Esophagus (tissue), 2 donors: ENCODE data around the gene DHX58. TPM values are rescaled to one million over a fixed set of nuclear protein-coding genes. Genes with fewer than 3 reads are reported as not detected.

ENCODE experiments used
- H3K27ac ChIP-seq, 2 donors: one replicate each; pipeline ENCODE4 v1.5.1; 2013; ENCODE audit warnings: low read depth in 2 of 2, mild to moderate bottlenecking in 2 of 2, inconsistent platforms in 1 of 2, low read length in 1 of 2, moderate library complexity in 1 of 2
- H3K27me3 ChIP-seq, 2 donors: one replicate each; pipeline ENCODE4 v1.6.1; 2013; ENCODE audit warnings: low read length in 2 of 2, control low read depth in 1 of 2, mild to moderate bottlenecking in 1 of 2; ENCODE audit not compliant: insufficient read depth in 2 of 2, control insufficient read depth in 1 of 2
- H3K36me3 ChIP-seq, 2 donors: one replicate each; pipeline ENCODE4 v1.6.1; 2013; ENCODE audit warnings: low read length in 1 of 2; ENCODE audit not compliant: control insufficient read depth in 2 of 2, insufficient read depth in 2 of 2
- H3K4me1 ChIP-seq, 2 donors: one replicate each; pipeline ENCODE4 v1.6.1; 2013; ENCODE audit warnings: low read length in 1 of 2; ENCODE audit not compliant: control insufficient read depth in 2 of 2, insufficient read depth in 2 of 2
- H3K4me3 ChIP-seq, 2 donors: one replicate each; pipeline ENCODE4 v1.5.1; 2013; ENCODE audit warnings: low read length in 2 of 2, mild to moderate bottlenecking in 2 of 2, low read depth in 1 of 2, moderate library complexity in 1 of 2
- H3K9me3 ChIP-seq, 2 donors: one replicate each; pipeline ENCODE4 v1.6.1; 2013; ENCODE audit warnings: mild to moderate bottlenecking in 2 of 2, low read depth in 1 of 2, low read length in 1 of 2, moderate library complexity in 1 of 2; ENCODE audit not compliant: control insufficient read depth in 2 of 2, insufficient read depth in 1 of 2
- WGBS, 2 donors: extraction: QIAGEN DNeasy Blood & Tissue Kit; methylation state at CpG; one replicate each; pipeline ENCODE4 v1.1.7; 2013; 5-methylcytosine and 5-hydroxymethylcytosine counted together
- polyA plus RNA-seq, 2 donors: library from polyadenylated mRNA; stranded (reverse); fragments of 200-250 nt; gene quantifications; one replicate each; pipeline ENCODE4 v1.2.3, GENCODE V29; 2013
- donor health status: healthy with polysubstance abuse.
- donor health status: Bipolar disorder and iron deficiency.

The DHX58 gene
- polyA plus RNA-seq, 2 donors = 8.3 to 17.8 TPM

- WGBS, 2 donors = 61% methylated on average over 20 of the region's 20 CpGs
- Histone ChIP-seq H3K9me3 (no peaks in the 10 kb centered on the region), H3K36me3 (no peaks in the 10 kb centered on the region), H3K27ac (no peak overlapping the region), H3K4me3 (no peak overlapping the region), H3K4me1 (no peaks in the 10 kb centered on the region), H3K27me3 (peaks cover 0 to 4% of the 10 kb centered on the region in 2 donors)
Observed at GRCh38 chr17:42087736-42088705, 24.5 kb downstream of the DHX58 start.

- H3K27me3 ChIP-seq = peaks cover 0 to 4% of the 10 kb centered on the region in 2 donors
- H3K4me1 ChIP-seq = no peaks in the 10 kb centered on the region
- 74 to 75% methylated on average over 7 of the region's 7 CpGs for WGBS, 2 donors
- H3K36me3 ChIP-seq = no peaks in the 10 kb centered on the region
- H3K9me3 ChIP-seq = no peaks in the 10 kb centered on the region
- no peak overlapping the region for H3K4me3 ChIP-seq
- no peak overlapping the region for H3K27ac ChIP-seq
Observed at GRCh38 chr17:42087042-42087701, 25.3 kb downstream of the DHX58 start.

DNA sequence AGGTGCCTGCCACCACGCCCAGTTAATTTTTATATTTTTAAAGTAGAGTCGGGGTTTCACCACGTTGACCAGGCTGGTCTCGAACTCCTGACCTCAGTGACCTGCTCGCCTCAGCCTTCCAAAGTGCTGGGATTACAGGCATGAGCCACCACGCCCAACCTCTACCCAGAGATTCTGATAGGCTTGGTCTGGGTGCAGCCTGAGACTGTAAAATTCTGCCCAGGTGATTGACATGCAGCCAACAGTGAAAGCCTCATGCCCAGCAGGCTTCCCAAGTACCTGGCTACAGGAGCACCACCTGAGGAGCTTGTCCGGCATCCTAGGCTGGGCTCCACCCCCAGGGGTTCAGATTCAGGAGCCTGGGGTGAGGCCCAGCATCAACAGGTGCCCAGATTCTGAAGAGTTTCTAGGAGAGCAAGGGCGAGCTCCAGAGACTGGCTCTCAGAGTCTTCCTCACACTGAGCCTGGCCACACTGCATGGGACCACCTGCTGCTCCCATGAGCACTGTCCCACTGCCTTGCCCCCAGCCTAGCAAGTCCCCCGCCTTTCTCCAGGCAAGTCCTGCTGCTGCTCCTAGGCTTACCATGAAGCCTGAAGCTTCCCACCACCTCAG is 30.9 kb downstream of the DHX58 start:
- no peaks in the 10 kb centered on the region for H3K9me3 ChIP-seq
- no peaks in the 10 kb centered on the region for H3K36me3 ChIP-seq
- WGBS, 2 donors = 72 to 75% methylated on average over 9 of the region's 9 CpGs
- H3K27me3 ChIP-seq = no peaks in the 10 kb centered on the region
- no peaks in the 10 kb centered on the region for H3K4me1 ChIP-seq
- no peak overlapping the region for H3K4me3 ChIP-seq
- no peak overlapping the region for H3K27ac ChIP-seq

DNA sequence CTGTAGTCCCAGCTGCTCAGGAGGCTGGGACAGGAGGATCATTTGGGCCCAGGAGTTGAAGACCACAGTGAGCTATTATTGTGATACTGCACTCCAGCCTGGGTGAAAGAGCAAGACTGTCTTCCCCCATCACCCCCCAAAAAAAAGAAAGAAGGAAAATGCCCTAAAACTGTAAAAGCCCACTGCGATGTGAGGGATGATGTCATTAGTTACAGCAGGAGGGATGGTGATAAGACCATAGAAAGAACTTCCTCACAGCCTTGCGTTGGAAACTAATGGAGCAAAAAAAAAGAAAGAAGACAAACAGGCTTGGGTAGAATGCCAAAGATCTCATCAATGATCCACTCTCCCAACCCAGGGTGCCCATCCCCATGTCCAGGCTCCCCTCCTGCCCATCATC is 33.0 kb downstream of the DHX58 start:
- Histone ChIP-seq H3K4me3 (no peak overlapping the region), H3K27me3 (no peaks in the 10 kb centered on the region), H3K36me3 (no peaks in the 10 kb centered on the region), H3K4me1 (no peaks in the 10 kb centered on the region), H3K27ac (no peak overlapping the region), H3K9me3 (no peaks in the 10 kb centered on the region)
- 80 to 82% methylated on average over 2 of the region's 2 CpGs for WGBS, 2 donors

DNA sequence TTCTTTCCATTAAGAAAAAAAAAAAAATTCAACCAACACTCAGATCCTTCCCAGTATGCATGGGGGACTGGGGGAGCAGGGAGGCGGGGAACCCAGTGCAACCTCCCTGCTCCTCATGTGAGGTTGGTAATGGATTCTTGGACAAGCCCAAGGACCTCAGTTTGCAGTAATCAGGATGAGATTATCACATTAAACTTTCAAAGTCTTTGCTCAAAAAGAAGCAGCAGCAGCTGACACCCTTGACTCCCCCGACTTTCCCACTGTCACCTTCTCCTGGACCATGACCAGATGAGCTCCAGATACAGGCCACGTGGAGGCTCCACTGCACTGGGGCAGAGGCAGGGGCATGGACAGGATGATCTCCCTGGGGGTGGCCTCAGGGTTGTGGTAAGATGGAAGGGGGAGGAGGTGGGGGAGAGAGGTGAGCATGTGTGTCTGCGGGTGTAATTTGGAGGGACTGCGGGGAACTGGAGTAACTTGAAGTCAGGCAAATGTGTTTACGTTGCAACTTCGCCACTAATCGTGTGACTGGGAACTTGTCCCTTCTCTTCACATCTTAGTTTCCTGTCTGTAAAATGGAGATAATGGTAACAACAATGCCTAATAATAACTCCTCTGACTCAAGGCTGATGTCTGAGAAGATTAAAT is 34.0 kb downstream of the DHX58 start:
- 68 to 75% methylated on average over 8 of the region's 8 CpGs for WGBS, 2 donors
- Histone ChIP-seq H3K9me3 (no peaks in the 10 kb centered on the region), H3K4me3 (no peak overlapping the region), H3K36me3 (no peaks in the 10 kb centered on the region), H3K27ac (no peak overlapping the region), H3K27me3 (no peaks in the 10 kb centered on the region), H3K4me1 (no peaks in the 10 kb centered on the region)

DNA sequence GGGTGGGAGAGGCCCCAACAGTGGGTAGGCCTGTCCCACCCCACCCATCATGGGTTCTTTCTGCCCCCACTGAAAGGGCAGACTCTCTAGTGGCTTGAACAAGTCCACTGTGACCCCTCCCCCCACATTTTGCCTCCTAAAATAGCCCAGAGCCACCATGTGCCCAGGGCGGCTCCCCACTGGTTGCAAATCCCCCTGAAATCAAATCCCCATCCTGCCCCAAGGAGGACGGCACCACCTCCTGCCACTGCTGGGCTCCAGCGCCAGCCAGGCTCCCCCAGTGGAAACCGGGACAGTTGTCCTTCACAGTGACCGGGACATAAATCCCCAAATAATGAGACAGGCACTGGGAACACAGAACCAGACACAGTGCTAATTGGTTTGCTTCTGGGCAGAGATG is 34.8 kb downstream of the DHX58 start:
- Histone ChIP-seq H3K27me3 (no peaks in the 10 kb centered on the region), H3K9me3 (no peaks in the 10 kb centered on the region), H3K36me3 (no peaks in the 10 kb centered on the region), H3K4me3 (no peak overlapping the region), H3K27ac (no peak overlapping the region), H3K4me1 (no peaks in the 10 kb centered on the region)
- WGBS, 2 donors = 92 to 93% methylated on average over 5 of the region's 5 CpGs

- no peak overlapping the region for H3K4me3 ChIP-seq
- no peaks in the 10 kb centered on the region for H3K27me3 ChIP-seq
- 81 to 85% methylated on average over 4 of the region's 4 CpGs for WGBS, 2 donors
- H3K36me3 ChIP-seq = no peaks in the 10 kb centered on the region
- H3K4me1 ChIP-seq = peaks cover 0 to 3% of the 10 kb centered on the region in 2 donors
- H3K27ac ChIP-seq = no peak overlapping the region
- no peaks in the 10 kb centered on the region for H3K9me3 ChIP-seq
Observed at GRCh38 chr17:42076797-42077559, 35.5 kb downstream of the DHX58 start.

- no peak overlapping the region for H3K4me3 ChIP-seq
- WGBS, 2 donors = 54 to 66% methylated on average over 6 of the region's 6 CpGs
Observed at GRCh38 chr17:42075789-42076188, 36.7 kb downstream of the DHX58 start.

More at GRCh38 chr17:42075789-42076188, 36.7 kb downstream of the DHX58 start:
- Histone ChIP-seq H3K27me3 (peaks cover 0 to 9% of the 10 kb centered on the region in 2 donors), H3K27ac (no peak overlapping the region), H3K9me3 (no peaks in the 10 kb centered on the region), H3K36me3 (no peaks in the 10 kb centered on the region), H3K4me1 (peaks cover 0 to 3% of the 10 kb centered on the region in 2 donors)
